HG03354 (cell line): ENCODE measurements around the gene AGAP1.

Experiments
- ATAC-seq: cut with Tn5 transposase; IDR thresholded peaks from one replicate; pipeline ENCODE4 v1.9.1; 2021; ENCODE audit warnings: mild to moderate bottlenecking; ENCODE audit not compliant: unreplicated experiment, poor library complexity, severe bottlenecking

The AGAP1 gene

DNA sequence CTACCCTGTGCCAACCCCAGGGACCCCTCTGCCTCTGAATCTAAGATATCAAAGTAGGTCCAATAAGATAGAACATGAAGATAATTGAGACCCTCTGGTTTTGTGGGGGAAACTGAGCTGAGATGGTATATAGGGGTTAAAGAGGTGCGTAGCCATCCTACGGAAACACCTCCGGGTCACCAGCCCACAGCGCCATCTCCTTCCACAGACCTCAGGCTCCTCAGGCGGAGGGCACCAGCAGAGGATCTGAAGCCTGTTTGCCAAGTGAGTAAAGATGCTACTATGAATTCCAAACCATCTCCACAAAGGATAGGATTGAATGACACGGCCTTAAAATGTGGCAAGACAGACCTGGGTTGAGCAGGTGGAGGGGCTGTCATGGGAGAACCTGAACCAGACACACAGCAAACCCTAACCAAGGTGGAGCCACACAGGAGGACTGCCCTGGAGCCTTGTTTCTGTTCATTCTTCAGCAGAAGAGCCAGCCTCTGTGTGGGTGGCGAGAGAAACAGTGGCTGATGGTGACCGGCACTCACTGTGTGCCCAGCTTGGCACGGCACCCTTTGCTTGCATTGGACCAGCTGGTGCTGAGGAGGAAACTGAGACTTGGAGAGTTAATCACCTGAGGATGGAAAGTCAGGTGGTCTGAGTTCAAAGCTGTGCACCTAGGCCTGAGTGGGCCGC, 664.1 kb downstream of the AGAP1 start:
- no peak for ATAC-seq

DNA sequence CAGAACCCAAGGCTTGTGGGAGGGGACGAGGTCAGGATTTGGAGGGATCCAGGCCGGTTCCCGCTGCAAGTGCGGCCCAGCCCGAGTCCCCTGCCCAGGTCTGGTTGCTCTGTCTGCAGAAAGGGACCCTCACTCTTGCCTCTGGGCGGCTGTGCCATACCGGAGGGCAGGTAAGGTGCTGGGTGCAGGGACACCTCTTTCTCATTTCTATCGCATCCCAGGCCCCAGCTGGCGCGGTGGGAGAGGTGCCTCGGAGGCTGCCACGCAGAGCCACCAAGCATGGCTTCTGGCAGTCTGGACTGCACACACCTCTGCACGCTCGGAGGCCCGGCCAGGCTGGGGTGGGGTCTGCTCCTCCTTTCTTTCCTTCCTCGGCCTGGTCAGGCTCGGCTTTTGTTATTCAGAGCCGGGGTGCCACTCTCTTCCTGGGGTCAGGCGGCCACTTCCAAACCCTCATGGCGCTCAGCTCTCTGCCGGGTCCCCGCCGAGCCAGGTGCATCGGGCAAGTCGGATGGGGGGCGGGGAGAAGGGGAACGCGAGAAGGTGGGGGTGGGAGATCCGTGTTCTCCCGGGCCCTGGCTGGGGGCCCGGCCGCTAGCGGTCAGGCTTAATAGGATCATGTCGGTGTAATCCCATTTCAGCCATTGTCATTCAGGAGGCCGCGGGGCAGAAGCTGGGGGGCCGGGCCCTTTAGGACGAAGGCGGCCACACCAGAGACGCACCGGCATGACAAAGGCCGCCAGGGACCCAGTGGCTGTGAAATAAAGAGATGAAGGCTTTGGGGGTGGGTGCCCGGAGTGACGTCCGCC, 665.3 kb downstream of the AGAP1 start:
- ATAC-seq: no peak

DNA sequence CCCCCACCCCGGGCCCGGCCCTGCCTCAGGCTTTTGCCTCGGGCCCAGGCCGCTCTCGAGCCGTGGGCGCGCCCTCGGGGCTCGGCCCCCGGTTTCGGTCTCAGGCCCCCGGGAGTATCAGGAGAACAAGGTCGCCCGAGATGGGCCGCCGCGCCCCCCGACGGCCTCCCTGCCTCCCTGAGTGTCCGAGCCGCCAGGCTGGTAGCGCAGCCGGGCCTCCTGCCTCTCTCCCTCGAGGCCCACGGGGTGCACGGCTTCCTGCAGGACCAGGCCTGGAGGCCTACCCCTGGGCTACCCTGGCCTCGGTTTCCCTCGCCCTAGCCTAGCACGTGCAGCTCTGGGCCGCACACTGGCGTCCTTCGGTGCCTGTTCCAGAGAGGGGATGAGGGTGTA, 665.9 kb downstream of the AGAP1 start:
- ATAC-seq: no peak

DNA sequence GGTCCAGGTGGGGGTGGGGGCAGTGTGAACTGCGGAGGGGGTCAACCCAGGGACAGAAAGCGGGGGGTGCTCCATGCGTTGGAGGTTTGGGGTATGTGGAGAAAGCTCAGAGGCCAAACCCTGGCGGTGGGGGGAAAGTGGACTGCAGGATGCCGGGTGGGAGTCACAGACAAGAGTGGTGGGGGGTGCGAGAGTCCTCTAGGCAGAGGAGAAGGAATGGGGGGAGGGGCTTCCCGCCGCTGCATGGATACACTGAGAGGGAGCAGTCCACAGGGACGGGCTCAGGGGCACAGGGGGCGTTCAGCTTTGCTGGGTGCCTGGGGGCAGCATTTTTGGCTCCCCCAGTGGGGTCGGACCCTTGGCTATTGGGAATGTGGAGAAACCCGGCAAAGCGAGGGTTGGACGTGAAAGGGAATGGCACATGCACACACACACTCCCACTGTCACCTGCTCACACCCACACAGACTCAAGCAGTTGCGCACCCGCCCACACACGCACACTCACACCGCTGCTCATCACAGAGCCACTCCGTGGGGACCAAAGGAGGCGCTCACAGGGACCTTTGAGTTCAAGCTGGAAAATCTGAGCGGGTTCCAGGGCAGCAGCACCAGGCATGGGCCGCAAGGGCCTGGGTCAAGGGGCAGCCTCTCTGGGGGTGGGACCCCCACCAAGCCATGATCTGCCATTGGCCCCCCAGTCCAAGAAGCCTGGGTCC, 666.7 kb downstream of the AGAP1 start:
- ATAC-seq: no peak

DNA sequence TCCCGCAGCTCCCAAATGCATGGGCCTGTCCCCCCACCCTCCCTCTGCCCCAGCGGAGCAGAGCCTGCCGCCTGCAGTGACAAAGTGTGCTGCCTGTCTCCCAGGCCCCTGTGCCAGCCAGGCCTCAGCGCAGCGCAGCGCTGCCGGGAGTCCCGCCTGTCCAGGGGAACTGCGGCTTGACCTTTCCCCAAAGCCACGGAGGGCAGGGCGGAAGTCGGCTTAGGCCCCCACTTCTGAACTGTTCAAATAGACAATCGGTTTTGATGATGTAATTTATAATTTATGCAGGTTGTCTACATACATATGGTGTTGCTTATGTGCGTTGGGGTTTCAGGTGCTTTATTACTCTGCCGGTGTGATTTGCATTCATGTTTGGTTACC, 667.2 kb downstream of the AGAP1 start:
- no peak for ATAC-seq

DNA sequence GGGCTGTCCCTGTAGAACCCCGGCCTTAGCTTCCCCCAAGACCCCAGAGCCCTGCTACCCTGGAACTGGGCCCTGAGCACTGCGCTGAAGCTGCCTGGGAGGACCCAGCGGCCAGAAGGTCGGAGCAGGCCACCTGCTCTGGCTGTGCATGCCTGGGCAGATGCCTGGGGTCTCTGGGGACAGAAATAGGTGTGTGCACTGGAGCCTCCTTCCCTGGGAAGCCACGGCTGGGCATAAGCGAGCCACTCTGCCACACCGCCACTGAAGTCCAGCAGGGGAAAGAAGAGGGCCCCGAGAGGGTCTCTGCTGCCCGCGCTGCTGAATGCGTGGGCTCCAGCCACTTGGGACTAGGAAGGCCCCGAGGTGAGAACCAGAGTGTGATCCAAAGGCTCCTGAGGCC, 667.7 kb downstream of the AGAP1 start:
- no peak for ATAC-seq

- no peak for ATAC-seq
These were observed 668.4 kb downstream of the AGAP1 start for GRCh38 chr2:236162031-236162845.

DNA sequence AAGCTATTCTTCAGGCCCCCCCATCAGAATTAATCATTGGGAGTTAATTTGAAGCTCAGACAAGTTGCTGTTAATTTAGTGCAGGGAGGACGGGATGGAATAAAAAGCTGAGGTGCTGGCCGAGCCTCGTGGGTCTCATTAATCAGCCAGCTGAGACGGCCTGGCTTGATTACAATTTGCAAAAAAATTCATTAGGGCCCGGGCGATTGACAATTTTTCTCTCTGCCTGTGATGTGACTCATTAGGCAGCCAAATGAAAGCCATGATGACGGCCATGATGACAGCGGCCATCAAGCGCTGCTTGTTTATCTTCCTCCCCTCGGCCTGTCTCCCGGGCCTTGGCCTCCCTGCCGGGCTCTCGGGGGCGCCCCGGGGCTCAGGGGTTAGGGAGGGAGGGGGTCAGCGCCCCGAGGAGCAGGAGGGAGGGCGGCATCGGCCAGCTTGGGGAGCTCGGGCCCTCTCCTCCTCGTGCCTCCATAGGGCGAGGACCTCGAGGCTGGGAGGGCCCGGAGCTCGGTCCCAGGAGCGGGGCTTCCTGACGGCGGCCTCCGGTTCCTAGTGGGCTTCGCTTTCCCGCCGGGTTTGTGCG, 669.1 kb downstream of the AGAP1 start:
- no peak for ATAC-seq

DNA sequence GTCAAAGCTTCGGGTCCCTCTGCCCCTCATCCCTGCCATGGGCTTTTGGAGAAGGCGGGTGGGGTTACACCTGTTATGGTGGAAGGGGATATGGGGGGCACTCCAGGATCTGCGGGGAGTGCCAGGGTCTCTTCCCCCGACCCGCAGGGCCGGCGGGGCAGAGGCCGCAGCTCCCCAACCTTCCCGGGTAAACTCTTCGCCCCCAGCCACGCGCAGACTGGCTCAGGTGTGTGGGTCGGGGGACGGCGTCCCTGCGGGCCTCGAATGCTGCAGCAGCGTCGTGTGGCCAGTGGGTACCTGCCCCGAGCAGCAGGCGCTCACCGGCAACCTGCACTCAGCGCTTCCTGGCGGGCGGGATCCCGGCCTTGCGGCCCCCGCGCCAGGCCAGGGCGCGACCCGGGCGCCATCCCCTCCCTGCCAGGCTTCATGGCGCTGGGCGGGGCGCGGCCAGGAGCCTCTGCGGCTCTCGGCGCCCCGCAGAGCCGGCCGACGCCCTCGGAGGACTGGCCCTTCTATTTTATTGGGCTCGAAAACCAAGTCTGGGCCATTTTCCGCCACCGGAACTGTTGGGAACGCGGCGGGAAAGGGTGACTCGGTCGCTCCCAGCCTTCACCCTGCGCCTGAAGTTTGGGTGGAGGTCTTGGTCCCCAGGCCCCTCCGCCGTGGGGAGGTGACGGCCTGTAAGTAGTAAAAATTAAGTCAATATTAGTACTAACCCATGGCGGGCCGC, 669.8 kb downstream of the AGAP1 start:
- no peak for ATAC-seq

DNA sequence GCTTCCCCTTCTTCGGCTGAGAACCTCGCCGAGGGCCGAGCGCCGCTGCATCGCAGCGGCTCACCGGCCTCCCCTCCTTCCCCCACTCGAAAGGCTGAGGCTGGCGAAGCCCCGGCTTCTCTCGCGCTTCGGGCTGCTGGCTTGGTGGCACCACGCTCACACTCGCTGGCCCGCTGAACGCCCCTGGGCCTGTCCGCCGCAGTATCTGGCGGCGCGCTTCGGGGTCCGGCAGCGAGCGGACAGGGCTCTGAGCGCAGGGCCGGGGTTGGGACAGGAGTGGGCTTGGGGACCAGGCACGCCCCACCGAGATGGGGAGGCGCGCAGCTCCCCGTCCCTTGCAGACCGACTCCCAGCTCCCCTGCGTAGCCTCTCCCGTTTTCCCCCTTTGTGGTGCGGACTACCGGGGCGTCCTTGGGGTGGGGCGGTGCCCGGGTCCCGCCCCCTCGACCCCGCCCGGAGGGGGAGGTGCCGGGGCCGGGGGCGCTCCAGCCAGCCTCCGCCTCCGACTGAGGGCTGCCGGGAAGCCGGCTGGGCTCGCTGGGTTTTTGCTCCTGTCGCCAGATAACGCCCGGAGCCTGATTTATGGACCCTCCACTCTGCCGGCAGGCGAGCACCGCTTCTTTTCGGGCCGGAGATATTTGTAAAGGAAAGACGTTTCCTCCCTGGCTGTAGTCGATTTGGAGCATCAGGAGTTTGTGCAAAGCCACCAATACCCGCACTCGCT, 670.5 kb downstream of the AGAP1 start:
- ATAC-seq: no peak

- ATAC-seq: no peak
These were observed 671.3 kb downstream of the AGAP1 start for GRCh38 chr2:236164925-236165841.

GRCh38 chr2:236165842-236166795, 672.3 kb downstream of the AGAP1 start:
- no peak for ATAC-seq

- no peak for ATAC-seq
These were observed 673.0 kb downstream of the AGAP1 start for GRCh38 chr2:236166796-236167296.

DNA sequence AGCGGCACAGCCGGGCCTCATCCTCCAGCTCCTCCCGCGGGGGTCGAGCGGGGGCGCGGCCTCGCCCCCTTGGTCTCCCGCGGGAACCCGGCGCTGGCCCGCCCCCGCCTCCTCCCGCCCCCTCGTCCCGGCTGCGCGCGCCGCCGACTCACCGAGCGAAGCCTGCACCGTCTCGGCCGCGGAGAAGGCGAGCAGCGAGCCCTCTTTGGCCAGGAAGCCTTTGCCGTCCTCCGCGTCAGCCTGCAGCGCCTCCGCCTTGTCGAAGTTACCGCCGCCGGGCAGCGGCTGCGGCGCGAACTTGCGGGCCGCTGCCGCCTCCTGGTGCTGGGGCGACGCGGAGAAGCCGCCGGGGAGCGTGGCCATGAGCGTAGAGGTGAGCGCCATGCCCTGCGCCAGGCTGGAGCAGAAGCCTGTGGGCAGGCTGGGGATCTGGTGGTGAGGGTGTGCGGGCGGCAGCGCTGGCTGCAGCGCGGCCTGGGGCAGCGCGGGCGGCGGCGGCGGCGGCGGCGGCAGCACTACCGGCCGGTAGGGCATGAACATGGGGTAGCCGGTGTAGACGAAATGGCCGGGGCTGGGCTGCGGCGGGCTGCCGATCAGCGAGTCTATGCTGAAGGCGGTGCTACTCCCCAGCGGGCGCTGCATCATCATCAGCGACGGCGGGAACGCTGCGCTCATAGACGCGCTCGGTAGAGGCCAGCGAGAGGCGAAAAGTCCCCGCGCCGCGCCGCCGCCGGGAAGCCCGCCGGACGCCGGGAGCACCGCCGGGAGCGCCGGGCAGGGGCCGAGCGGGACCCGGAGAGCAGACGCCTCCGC, 673.7 kb downstream of the AGAP1 start:
- no peak for ATAC-seq
